ENCODE results near the gene TRIM69. TPM values are rescaled to one million over a fixed set of nuclear protein-coding genes. Genes with fewer than 3 reads are reported as not detected.

Gene TRIM69
- total RNA-seq, 2 experiments from 2014 or later, result 76.0 to 78.0 TPM

- Mint-ChIP-seq H3K4me1 (ENCODE audit: low read depth) (peaks cover 32% of the 10 kb centered on the region), H3K27ac (peak overlapping the region; percentile 79), H3K27me3 (no peaks in the 10 kb centered on the region), H3K36me3 (no peaks in the 10 kb centered on the region), H3K9me3 (no peaks in the 10 kb centered on the region), H3K4me3 (peak overlapping the region; percentile 37)
- intact Hi-C loops (cut with micrococcal nuclease), result loop anchor here (1.0 kb wide), 2 partner anchors 95 to 210 kb away; no protein-coding TSS in a partner anchor
- ChIA-PET POLR2A (interaction anchor here (1.0 to 2.0 kb wide), 4 partner anchors 53 to 125 kb away, joined by 3 to 7 read pairs (median 4); partner anchors contain the start of genes B2M, PATL2 and SPG11), CTCF (interaction anchor here (0.7 to 2.7 kb wide), 8 partner anchors 50 to 243 kb away, joined by 3 to 10 read pairs (median 4); partner anchors contain the start of genes SPG11 and TRIM69)
- DNase-seq, result peak; percentile 72
Observed at GRCh38 chr15:44788748-44789147, 52.4 kb downstream of the TRIM69 start.

GRCh38 chr15:44790215-44790614 is 53.9 kb downstream of the TRIM69 start:
- Mint-ChIP-seq H3K4me1 (ENCODE audit: low read depth) (peaks cover 22% of the 10 kb centered on the region), H3K27ac (no peak overlapping the region), H3K4me3 (no peak overlapping the region), H3K9me3 (no peaks in the 10 kb centered on the region), H3K36me3 (no peaks in the 10 kb centered on the region), H3K27me3 (no peaks in the 10 kb centered on the region)
- POLR2A ChIA-PET, result interaction anchor here (1.4 to 2.0 kb wide), 2 partner anchors 61 to 79 kb away, joined by 3 to 7 read pairs; partner anchors contain the start of genes B2M and PATL2
- intact Hi-C loops (cut with micrococcal nuclease), result no loop called here
- no peak for DNase-seq
- CTCF ChIA-PET, result interaction anchor here (1.0 to 2.2 kb wide), 4 partner anchors 52 to 206 kb away, joined by 3 to 5 read pairs (median 4); no protein-coding TSS in a partner anchor

GRCh38 chr15:44790656-44791055 is 54.3 kb downstream of the TRIM69 start:
- H3K27ac Mint-ChIP-seq, result no peak overlapping the region
- no peak for DNase-seq
- H3K9me3 Mint-ChIP-seq, result no peaks in the 10 kb centered on the region
- H3K27me3 Mint-ChIP-seq, result no peaks in the 10 kb centered on the region
- ChIA-PET CTCF (interaction anchor here (1.0 to 2.2 kb wide), 4 partner anchors 52 to 206 kb away, joined by 3 to 5 read pairs (median 4); no protein-coding TSS in a partner anchor), POLR2A (interaction anchor here (1.4 kb wide), 1 partner anchor 62 kb away, joined by 3 read pairs; no protein-coding TSS in a partner anchor)
- peaks cover 20% of the 10 kb centered on the region for H3K4me1 Mint-ChIP-seq (ENCODE audit: low read depth)
- no peaks in the 10 kb centered on the region for H3K36me3 Mint-ChIP-seq
- intact Hi-C loops (cut with micrococcal nuclease), result no loop called here
- H3K4me3 Mint-ChIP-seq, result no peak overlapping the region

- Mint-ChIP-seq H3K4me3 (no peak overlapping the region), H3K9me3 (no peaks in the 10 kb centered on the region), H3K27ac (no peak overlapping the region), H3K27me3 (peaks cover 2% of the 10 kb centered on the region), H3K36me3 (no peaks in the 10 kb centered on the region), H3K4me1 (ENCODE audit: low read depth) (peaks cover 17% of the 10 kb centered on the region)
- intact Hi-C loops (cut with micrococcal nuclease), result no loop called here
- no peak for DNase-seq
- ChIA-PET CTCF (no interaction called here), POLR2A (no interaction called here)
Observed at GRCh38 chr15:44792715-44793114, 56.4 kb downstream of the TRIM69 start.

GRCh38 chr15:44794072-44794471 is 57.7 kb downstream of the TRIM69 start:
- peaks cover 7% of the 10 kb centered on the region for H3K27me3 Mint-ChIP-seq
- H3K9me3 Mint-ChIP-seq, result no peaks in the 10 kb centered on the region
- CTCF ChIA-PET, result no interaction called here
- H3K27ac Mint-ChIP-seq, result no peak overlapping the region
- H3K4me1 Mint-ChIP-seq (ENCODE audit: low read depth), result peaks cover 5% of the 10 kb centered on the region
- POLR2A ChIA-PET, result no interaction called here
- no peak overlapping the region for H3K4me3 Mint-ChIP-seq
- H3K36me3 Mint-ChIP-seq, result no peaks in the 10 kb centered on the region
- intact Hi-C loops (cut with micrococcal nuclease), result no loop called here
- DNase-seq, result no peak

GRCh38 chr15:44796508-44796907 is 60.2 kb downstream of the TRIM69 start:
- POLR2A ChIA-PET, result no interaction called here

GRCh38 chr15:44798826-44799225 is 62.5 kb downstream of the TRIM69 start:
- Mint-ChIP-seq H3K4me3 (no peak overlapping the region), H3K27me3 (peaks cover 8% of the 10 kb centered on the region), H3K36me3 (no peaks in the 10 kb centered on the region), H3K27ac (no peak overlapping the region), H3K9me3 (no peaks in the 10 kb centered on the region), H3K4me1 (ENCODE audit: low read depth) (peaks cover 6% of the 10 kb centered on the region)
- ChIA-PET CTCF (interaction anchor here (0.6 kb wide), 1 partner anchor 108 kb away, joined by 3 read pairs; no protein-coding TSS in a partner anchor), POLR2A (no interaction called here)
- no peak for DNase-seq
- intact Hi-C loops (cut with micrococcal nuclease), result no loop called here

More at GRCh38 chr15:44796508-44796907, 60.2 kb downstream of the TRIM69 start:
- Mint-ChIP-seq H3K4me3 (no peak overlapping the region), H3K27ac (no peak overlapping the region), H3K9me3 (no peaks in the 10 kb centered on the region), H3K36me3 (no peaks in the 10 kb centered on the region), H3K27me3 (peaks cover 8% of the 10 kb centered on the region), H3K4me1 (ENCODE audit: low read depth) (no peaks in the 10 kb centered on the region)
- CTCF ChIA-PET, result no interaction called here
- no peak for DNase-seq
- intact Hi-C loops (cut with micrococcal nuclease), result no loop called here

GRCh38 chr15:44801364-44801763 is 65.0 kb downstream of the TRIM69 start:
- ChIA-PET POLR2A (no interaction called here), CTCF (no interaction called here)
- Mint-ChIP-seq H3K4me1 (ENCODE audit: low read depth) (peaks cover 6% of the 10 kb centered on the region), H3K4me3 (no peak overlapping the region), H3K9me3 (no peaks in the 10 kb centered on the region), H3K27ac (no peak overlapping the region), H3K36me3 (no peaks in the 10 kb centered on the region), H3K27me3 (peaks cover 8% of the 10 kb centered on the region)
- no peak for DNase-seq
- intact Hi-C loops (cut with micrococcal nuclease), result no loop called here

- Mint-ChIP-seq H3K27me3 (peaks cover 8% of the 10 kb centered on the region), H3K9me3 (no peaks in the 10 kb centered on the region), H3K4me3 (no peak overlapping the region), H3K4me1 (ENCODE audit: low read depth) (peaks cover 6% of the 10 kb centered on the region), H3K36me3 (no peaks in the 10 kb centered on the region), H3K27ac (no peak overlapping the region)
- intact Hi-C loops (cut with micrococcal nuclease), result no loop called here
- DNase-seq, result no peak
- ChIA-PET POLR2A (no interaction called here), CTCF (no interaction called here)
Observed at GRCh38 chr15:44801797-44802196, 65.5 kb downstream of the TRIM69 start.

GRCh38 chr15:44802336-44802735 is 66.0 kb downstream of the TRIM69 start:
- ChIA-PET CTCF (no interaction called here), POLR2A (no interaction called here)
- Mint-ChIP-seq H3K27ac (no peak overlapping the region), H3K9me3 (no peaks in the 10 kb centered on the region), H3K4me3 (no peak overlapping the region), H3K4me1 (ENCODE audit: low read depth) (peaks cover 6% of the 10 kb centered on the region), H3K27me3 (peaks cover 6% of the 10 kb centered on the region), H3K36me3 (no peaks in the 10 kb centered on the region)
- DNase-seq, result no peak
- intact Hi-C loops (cut with micrococcal nuclease), result no loop called here

- H3K9me3 Mint-ChIP-seq, result no peaks in the 10 kb centered on the region
- POLR2A ChIA-PET, result interaction anchor here (0.6 kb wide), 1 partner anchor 623 kb away, joined by 3 read pairs; no protein-coding TSS in a partner anchor
- H3K36me3 Mint-ChIP-seq, result no peaks in the 10 kb centered on the region
- intact Hi-C loops (cut with micrococcal nuclease), result no loop called here
- H3K27ac Mint-ChIP-seq, result no peak overlapping the region
- no peak for DNase-seq
- H3K4me1 Mint-ChIP-seq (ENCODE audit: low read depth), result peaks cover 6% of the 10 kb centered on the region
- H3K27me3 Mint-ChIP-seq, result peaks cover 5% of the 10 kb centered on the region
- H3K4me3 Mint-ChIP-seq, result no peak overlapping the region
- CTCF ChIA-PET, result interaction anchor here (0.6 kb wide), 1 partner anchor 49 kb away, joined by 3 read pairs; no protein-coding TSS in a partner anchor
Observed at GRCh38 chr15:44804298-44805046, 68.1 kb downstream of the TRIM69 start.

GRCh38 chr15:44808557-44808956 is 72.2 kb downstream of the TRIM69 start:
- intact Hi-C loops (cut with micrococcal nuclease), result no loop called here
- Mint-ChIP-seq H3K4me1 (ENCODE audit: low read depth) (peaks cover 4% of the 10 kb centered on the region), H3K9me3 (no peaks in the 10 kb centered on the region), H3K27me3 (peaks cover 5% of the 10 kb centered on the region), H3K36me3 (no peaks in the 10 kb centered on the region), H3K27ac (no peak overlapping the region), H3K4me3 (no peak overlapping the region)
- POLR2A ChIA-PET, result no interaction called here
- no peak for DNase-seq
- CTCF ChIA-PET, result interaction anchor here (1.7 kb wide), 1 partner anchor 110 kb away, joined by 3 read pairs; no protein-coding TSS in a partner anchor
